Mucosa of descending colon (tissue), 3 donors: Measurements from ENCODE around the gene PRKACB. TPM values are rescaled to one million over a fixed set of nuclear protein-coding genes. Genes with fewer than 3 reads are reported as not detected.

Source experiments
- ATAC-seq: fragments of 200-7000 bp; cut with Tn5 transposase; one replicate; pipeline ENCODE4 v1.9.1; 2020; ENCODE audit warnings: mild to moderate bottlenecking, moderate library complexity
- DNase-seq, 3 donors: peaks; one replicate each; pipeline ENCODE4 v3.0.0-alpha.2; 2020
- H3K36me3 ChIP-seq: fragments of 200-600 bp; one replicate; pipeline ENCODE4 v1.8.0; 2021; ENCODE audit warnings: low read depth, mild to moderate bottlenecking
- H3K4me1 ChIP-seq: fragments of 200-600 bp; one replicate; pipeline ENCODE4 v1.8.0; 2021; ENCODE audit warnings: low read depth, mild to moderate bottlenecking
- H3K4me3 ChIP-seq: fragments of 200-600 bp; one replicate; pipeline ENCODE4 v1.8.0; 2021; ENCODE audit warnings: mild to moderate bottlenecking
- H3K9me3 ChIP-seq: fragments of 200-600 bp; one replicate; pipeline ENCODE4 v1.8.0; 2021; ENCODE audit warnings: mild to moderate bottlenecking
- CTCF ChIP-seq: fragments of 200-600 bp; IDR thresholded peaks from one replicate; pipeline ENCODE4 v1.8.0; 2022; ENCODE audit warnings: antibody characterized with exemption, mild to moderate bottlenecking
- intact Hi-C, 2 donors: fragments of 100-400 bp; cut with DNase I in 1 of 2; cut with micrococcal nuclease in 1 of 2; formaldehyde crosslinking; loops; one replicate each; pipeline versions ENCODE4 v1.11.0 to v1.11.1; 2022; cut with DNase I, micrococcal nuclease
- total RNA-seq, 3 donors: library from RNA; stranded (reverse); fragmentation: NEBNext Ultra II Directional in 2 of 3; extraction: Animal tissue kit (Norgen Biotek cat#: 25700) in 2 of 3; gene quantifications; one replicate each; pipeline versions ENCODE4 v1.2.1 to v1.2.4, GENCODE V29; 2021 to 2023
- donor health status: DM: no; HTN: no; CAD: no; lungs with moderate emphysema.
- donor health status: DM: no; HTN: no; CAD: no.
- donor health status: DM: no; HTN: yes; CAD: no.

PRKACB gene
- total RNA-seq, 3 donors from 2014 or later: 91.0 to 155 (median 99.3) TPM

GRCh38 chr1:84253036-84253435 lies 109.0 kb downstream of the PRKACB start:
- Histone ChIP-seq H3K4me1 (peaks cover 14% of the 10 kb centered on the region), H3K36me3 (no peaks in the 10 kb centered on the region), H3K4me3 (no peak overlapping the region), H3K9me3 (peaks cover 5% of the 10 kb centered on the region)
- no peak for TF ChIP-seq CTCF
- DNase-seq (no peak), ATAC-seq (no peak)
- intact Hi-C loops: no loop called here

- ATAC-seq (peak; percentile 95), DNase-seq (peak in 2 of 3 donors; percentile 43 to 57)
- intact Hi-C loops: no loop called here
- Histone ChIP-seq H3K4me3 (no peak overlapping the region), H3K9me3 (peaks cover 5% of the 10 kb centered on the region), H3K4me1 (peaks cover 14% of the 10 kb centered on the region), H3K36me3 (no peaks in the 10 kb centered on the region)
- no peak for TF ChIP-seq CTCF
Observed at GRCh38 chr1:84253891-84254290, 109.8 kb downstream of the PRKACB start.

GRCh38 chr1:84254703-84255238 lies 110.7 kb downstream of the PRKACB start:
- ATAC-seq (peak; percentile 73), DNase-seq (no peak)
- H3K4me3 ChIP-seq: no peak overlapping the region
- H3K9me3 ChIP-seq: peaks cover 5% of the 10 kb centered on the region
- no peak for TF ChIP-seq CTCF
- intact Hi-C loops: no loop called here
- H3K4me1 ChIP-seq: peaks cover 14% of the 10 kb centered on the region
- H3K36me3 ChIP-seq: no peaks in the 10 kb centered on the region

GRCh38 chr1:84255582-84255981 lies 111.5 kb downstream of the PRKACB start:
- TF ChIP-seq CTCF: no peak
- Histone ChIP-seq H3K4me1 (peaks cover 21% of the 10 kb centered on the region), H3K4me3 (no peak overlapping the region), H3K36me3 (no peaks in the 10 kb centered on the region), H3K9me3 (peaks cover 2% of the 10 kb centered on the region)
- ATAC-seq (no peak), DNase-seq (no peak)
- intact Hi-C loops: no loop called here

- intact Hi-C loops: no loop called here
- ATAC-seq: no peak
Observed at GRCh38 chr1:84257617-84258016, 113.5 kb downstream of the PRKACB start.

More at GRCh38 chr1:84257617-84258016, 113.5 kb downstream of the PRKACB start:
- H3K9me3 ChIP-seq: no peaks in the 10 kb centered on the region
- no peaks in the 10 kb centered on the region for H3K36me3 ChIP-seq
- TF ChIP-seq CTCF: no peak
- peaks cover 26% of the 10 kb centered on the region for H3K4me1 ChIP-seq
- DNase-seq: no peak
- no peak overlapping the region for H3K4me3 ChIP-seq
